HG03060 (cell line): ENCODE measurements around the gene UBE2D2.
"Not testable (repeated sequence)": the region's sequence is repeated elsewhere in the genome, so short reads cannot be mapped to it uniquely, and the experiment has no call there.

ENCODE experiments used
- ATAC-seq: cut with Tn5 transposase; IDR thresholded peaks from one replicate; pipeline ENCODE4 v1.9.1; 2021; ENCODE audit warnings: low read depth, moderate number of reproducible peaks; ENCODE audit not compliant: unreplicated experiment

UBE2D2 gene

DNA sequence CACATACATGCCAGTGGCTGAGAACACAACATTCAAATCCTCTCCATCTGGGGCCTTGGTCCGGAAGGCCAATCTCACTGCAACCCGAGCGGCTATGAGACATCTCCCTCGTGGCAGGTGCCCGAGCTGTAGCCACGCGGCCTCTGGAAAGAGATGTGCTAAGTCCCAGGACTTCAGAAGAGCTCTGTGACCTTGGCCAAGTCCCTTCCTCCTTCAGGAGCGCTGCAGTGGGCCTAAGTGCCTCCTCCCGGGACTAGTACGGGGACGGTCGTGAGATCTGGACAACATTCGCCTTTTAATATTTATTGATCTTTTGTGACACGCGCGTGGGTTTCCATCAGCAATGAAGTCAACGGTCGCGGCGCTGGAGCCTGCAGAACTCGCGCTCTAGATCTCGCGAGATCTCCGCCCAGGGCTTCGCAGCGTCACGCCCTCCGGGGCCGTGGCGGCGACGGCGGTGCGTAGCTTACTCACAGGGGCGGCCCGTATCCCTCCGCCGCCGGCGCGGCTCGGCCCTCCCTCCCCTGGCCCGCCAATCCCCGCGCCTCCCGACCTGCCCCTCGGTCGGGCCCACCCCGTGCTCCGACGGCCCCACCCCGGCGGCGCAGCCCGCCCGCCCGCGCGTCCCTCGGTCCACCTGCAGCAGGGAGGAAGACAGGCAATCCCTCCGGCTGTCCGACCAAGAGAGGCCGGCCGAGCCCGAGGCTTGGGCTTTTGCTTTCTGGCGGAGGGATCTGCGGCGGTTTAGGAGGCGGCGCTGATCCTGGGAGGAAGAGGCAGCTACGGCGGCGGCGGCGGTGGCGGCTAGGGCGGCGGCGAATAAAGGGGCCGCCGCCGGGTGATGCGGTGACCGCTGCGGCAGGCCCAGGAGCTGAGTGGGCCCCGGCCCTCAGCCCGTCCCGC is at the start of gene UBE2D2:
UBE2D2 (plus strand) TSS at position 588 of the 903 bp plus-strand sequence. CDS start 453 bp downstream, outside the sequence.
- peak; percentile 43 for ATAC-seq

DNA sequence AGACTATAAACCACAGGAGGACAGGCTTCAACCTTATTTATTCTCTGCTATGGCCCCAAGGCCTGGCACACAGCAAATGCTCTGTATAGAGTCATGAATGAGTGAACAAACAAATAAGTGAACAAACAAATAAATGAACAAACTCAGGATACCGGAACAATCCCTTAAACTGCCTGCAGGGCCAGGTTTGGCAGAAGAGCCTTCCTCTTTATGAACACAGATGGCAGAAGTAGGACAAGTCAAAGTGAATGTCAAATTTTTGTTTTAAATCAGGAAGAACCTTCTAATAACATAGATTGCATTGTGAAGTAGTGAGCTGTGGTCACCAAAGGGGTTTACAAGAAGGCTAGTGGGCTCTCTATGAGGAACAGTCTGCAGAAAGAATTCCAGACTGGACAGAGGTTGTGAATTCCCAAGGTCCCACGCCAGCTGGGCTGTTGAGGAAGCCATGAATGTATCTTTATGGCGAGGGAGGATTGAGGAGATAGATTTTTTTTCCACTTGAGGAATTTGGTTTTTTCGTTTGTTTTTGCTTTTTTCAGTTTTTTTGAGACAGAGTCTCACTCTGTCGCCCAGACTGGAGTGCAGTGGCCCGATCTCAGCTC is 48.3 kb upstream of the UBE2D2 start:
- no peak for ATAC-seq

DNA sequence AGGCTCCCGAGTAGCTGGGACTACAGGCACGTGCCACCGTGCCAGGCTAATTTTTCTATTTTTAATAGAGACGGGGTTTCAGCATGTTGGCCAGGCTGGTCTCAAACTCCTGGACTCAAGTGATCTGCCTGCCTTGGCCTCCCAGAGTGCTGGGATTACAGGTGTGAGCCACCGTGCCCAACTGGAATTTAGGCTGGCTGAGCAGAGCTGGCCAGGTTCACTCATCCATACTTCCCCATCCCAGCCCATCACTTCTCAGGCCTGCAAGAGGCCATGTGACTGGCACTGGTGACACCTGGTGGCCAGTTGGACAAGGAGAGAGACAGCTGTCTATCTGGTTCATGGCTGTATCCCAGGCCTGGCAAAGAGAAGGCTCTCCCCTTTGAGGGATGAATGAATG is 47.7 kb upstream of the UBE2D2 start:
- ATAC-seq, result not testable (repeated sequence)

DNA sequence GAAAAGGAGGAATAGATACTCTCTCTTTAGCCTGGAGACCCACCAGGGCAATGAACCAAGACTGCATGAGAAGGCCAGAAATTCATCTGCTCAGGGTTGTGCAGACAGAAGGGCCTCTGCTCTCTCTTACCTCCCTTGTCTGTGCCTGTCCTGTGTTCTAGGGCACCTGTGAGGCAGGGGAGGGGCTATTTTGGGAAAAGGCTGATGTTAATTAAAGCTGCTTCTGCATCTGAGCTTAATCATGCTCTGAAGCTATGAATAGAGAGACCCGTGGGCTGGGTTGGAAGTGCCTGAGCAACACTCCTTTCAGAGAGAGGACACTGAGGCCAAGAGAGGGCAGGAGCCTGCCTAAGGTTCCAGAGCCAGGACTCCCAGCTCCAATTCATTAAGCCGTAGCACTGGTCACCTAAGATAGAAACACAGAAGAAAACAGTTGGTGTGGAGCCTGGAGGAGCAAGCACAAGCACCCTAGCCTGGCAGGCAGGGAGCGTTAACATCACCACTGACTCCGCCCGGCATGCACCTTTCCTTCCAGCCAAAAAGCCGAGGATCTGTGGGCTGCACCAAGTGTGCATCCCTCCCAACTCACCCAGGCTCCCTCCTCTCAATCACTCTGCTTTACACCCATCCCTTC is 47.2 kb upstream of the UBE2D2 start:
- no peak for ATAC-seq

DNA sequence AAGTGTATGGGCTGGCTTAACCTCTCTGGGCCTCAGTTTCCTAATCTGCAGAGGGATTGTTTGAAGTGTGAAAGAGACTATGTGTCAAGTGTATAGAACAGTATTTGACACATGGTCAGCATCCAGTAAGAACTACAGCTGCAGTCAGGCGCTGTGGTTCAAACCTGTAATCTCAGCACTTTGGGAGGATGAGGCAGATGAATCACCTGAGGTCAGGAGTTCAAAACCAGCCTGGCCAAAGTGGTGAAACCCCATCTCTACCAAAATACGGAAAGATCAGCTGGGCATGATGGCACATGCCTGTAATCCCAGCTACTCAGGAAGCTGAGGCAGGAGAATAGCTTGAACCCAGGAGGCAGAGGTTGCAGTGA is 46.7 kb upstream of the UBE2D2 start:
- ATAC-seq, result no peak

DNA sequence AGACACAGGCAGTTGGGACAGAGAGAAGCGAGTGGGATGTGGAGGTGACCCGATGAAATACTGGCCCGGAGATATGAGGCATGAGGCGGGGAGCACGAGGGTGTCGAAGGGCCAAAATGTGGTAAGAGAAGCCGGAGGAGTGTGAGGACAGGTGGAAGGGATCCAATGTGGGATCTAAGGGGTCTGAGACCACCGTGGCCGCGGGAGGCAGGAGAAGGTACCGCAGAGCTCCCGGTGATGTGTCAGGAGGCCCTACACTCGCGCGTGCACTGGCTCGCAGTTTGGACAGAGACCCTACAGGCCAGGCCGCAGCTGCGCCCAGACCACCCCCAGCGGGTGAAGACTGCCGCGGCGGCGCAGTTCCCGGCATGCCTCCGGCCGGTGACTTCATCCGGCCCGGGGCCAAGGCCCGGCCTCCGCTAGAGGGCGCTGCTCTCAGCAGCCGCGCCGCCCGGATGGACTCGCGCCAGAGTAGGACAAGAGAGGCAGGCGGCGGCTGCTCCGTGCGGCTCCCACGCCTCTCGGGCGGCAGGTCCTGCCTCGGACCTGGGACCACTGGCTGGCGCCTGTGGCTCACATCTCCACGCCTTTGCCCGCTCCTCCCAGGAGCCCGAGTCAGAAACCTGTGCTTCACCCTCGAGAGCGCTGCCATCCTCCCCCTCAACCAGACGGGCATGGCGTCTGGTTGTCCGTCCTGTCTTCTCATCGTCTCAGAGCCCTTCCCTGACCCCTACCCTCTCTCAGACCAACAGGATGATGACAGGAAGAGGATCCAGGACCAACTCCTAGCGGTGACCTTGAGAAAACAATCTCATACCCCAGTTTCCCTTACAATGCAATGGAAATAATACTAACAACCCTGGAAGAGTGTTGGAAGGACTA is 43.2 kb upstream of the UBE2D2 start:
- peak; percentile 43 for ATAC-seq

DNA sequence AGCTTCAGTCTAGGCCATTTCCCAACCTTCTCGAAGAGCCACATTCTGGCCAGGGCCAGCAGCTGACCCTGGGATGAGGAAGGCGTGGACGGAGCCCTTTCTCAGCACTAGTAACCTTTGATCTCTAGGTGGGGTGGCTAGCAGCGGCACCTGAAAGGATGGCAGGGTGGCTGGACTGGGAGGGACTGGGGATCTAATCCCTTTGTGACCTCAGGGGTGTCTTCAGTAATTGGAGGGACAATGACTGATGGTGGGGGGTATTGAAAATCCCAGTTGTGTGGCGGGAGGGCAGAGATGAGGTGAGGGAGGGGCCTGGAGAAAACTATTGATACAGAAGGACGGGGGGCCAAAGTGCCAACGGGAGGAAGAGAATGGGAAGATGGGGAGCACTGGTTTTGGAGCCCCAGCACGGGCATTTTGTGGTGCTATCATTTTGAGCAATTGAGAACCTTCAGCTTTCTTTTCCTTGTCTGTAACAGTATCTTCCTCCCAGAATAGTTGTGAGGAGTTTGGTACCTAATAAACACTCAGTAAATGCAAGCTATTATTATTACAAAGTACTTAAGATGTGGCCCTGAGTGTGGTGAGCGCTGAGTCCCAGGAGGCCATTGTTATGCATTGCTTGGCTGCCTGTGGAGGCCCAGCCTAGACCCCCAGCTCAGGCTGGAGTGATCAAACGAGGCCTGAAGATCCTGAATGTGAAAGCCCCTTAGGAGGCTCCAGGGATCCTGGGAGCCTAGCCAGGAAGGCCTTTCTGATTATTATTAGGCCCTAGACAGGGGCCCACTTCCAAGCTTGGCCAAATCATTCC is 37.3 kb upstream of the UBE2D2 start:
- no peak for ATAC-seq

DNA sequence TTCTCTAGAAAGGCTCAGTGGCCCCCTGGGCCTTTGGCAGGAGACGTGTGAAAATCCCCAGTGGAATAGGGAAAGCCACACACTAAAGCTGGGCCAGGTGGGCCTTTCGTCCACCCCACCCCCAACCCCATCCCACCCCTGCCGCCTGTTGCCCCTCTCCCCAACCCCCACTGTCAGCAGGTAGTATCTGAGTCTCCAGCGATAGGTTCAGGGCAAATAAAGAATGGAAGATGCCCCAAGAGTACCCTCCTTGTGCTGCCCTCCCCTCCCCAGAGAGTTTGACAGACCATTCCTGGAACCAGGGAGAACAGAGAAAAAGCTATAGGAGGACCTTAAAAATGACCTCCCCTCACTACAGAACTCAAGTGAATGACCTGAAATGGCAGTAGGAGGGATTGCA is 36.7 kb upstream of the UBE2D2 start:
- ATAC-seq, result no peak

DNA sequence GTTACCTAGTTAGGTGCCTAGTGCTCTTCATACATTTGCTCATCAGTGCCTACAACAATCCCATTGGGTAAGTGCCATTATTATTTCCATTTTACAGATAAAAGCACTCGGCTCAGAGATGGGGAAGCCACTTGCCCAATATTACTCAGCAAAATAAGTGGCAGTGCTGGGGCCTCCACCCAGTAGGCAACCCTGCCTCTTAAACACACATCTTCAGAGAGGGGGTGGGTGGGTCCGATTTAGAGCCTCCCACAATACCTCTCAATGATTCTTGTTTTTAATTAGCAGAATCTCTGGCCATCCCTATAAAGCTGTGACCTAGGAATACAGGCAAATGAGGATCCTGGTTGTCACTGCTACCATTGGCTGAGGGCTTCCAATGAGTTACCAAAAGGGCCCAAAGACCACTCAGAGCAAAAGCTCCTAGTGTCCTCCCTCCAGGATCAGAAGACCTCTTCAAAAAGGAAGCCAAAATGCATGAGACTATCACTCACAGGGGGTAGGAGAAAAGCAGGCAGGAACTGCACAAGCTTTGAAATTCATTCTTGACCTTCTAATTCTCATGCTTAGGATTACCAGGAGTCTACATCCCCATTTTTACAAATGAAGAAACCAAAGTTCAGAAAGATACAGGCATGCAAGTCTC is 36.1 kb upstream of the UBE2D2 start:
- ATAC-seq, result no peak

DNA sequence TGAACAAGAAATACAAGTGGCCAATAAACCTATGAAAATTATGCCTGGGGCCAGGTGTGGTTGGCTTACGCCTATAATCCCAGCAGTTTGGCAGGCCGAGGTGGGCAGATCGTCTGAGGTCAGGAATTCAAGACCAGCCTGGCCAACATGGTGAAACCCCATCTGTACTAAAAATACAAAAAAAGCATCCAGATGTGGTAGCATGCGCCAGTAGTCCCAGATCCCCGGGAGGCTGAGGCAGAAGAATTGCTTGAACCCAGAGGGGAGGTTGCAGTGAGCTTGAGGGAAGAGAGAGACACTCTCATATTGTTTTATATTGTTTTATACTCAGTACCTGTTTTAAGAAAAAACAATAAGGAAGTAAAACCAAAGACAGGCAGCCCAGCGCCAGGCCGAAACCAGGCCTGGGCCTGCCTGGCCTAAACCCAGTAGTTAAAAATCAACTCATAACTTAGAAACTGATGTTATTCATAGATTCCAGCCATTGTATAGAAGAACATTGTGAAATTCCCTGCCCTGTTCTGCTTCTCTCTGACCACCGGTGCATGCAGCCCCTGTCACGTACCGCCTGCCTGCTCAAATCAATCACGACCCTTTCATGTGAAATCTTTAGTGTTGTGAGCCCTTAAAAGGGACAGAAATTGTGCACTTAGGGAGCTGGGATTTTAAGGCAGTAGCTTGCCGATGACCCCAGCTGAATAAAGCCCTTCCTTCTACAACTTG is 35.4 kb upstream of the UBE2D2 start:
- ATAC-seq, result not testable (repeated sequence)

DNA sequence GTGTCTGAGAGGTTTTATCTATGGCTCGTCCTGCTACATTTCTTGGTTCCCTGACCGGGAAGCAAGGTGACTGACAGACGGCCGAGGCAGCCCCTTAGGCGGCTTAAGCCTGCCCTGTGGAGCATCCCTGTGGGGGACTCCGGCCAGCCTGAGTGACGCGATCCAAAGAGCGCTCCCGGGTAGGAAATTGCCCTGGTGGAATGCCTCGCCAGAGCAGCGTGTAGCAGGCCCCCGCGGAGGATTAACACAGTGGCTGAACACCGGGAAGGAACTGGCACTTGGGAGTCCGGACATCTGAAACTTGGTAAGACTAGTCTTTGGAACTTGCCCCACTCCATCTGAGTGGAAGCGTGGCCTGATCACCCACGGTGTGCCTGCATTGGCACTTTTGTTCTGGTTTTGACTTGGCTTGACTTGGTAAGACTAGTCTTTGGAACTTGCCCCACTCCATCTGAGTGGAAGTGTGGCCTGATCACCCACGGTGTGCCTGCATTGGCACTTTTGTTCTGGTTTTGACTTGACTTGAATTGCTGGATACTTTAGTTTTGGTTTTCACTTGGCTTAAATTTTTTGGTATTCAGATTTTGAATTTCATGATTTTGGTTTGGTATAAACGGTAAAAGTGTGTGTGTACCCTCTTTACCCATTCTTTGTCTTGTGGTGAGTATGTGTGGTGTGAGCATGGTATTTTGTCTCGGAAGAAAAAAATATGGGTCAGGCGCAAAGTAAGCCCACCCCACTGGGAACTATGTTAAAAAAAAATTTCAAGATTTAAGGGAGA is 34.6 kb upstream of the UBE2D2 start:
- ATAC-seq, result not testable (repeated sequence)

DNA sequence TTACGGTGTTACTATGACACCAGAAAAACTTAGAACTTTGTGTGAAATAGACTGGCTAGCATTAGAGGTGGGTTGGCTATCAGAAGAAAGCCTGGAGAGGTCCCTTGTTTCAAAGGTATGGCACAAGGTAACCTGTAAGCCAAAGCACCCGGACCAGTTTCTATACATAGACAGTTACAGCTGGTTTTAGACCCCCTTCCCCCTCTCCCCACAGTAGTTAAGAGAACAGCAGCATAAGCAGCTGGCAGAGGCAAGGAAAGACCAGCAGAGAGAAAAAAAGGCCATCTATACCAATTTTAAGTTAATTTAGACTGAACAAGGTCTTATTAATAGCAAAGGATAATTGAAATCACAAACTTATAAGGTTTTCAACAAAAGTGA is 34.1 kb upstream of the UBE2D2 start:
- not testable (repeated sequence) for ATAC-seq

DNA sequence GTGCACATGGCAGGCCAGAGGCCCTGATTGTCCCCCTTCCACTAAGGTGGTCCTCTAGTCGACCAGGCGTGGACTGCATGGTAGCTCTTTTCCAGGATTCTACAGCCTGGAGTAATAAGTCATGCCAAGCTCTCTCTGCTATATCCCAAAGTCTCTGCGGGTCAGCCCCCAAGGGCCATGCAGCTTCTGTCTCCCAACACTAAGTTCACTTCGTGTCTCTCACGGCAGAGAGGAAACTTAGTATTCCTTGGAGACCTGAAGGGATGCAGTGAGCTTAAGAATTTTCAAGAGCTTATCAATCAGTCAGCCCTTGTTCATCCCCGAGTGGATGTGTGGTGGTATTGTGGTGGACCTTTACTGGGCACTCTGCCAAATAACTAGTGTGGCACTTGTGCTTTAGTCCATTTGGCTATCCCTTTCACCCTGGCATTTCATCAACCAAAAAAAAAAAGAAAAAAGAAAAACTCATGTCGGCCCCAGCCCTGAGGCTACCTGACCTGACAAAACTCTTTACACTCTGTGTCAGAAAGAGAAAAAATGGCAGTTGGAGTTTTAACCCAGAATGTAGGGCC is 33.2 kb upstream of the UBE2D2 start:
- not testable (repeated sequence) for ATAC-seq

DNA sequence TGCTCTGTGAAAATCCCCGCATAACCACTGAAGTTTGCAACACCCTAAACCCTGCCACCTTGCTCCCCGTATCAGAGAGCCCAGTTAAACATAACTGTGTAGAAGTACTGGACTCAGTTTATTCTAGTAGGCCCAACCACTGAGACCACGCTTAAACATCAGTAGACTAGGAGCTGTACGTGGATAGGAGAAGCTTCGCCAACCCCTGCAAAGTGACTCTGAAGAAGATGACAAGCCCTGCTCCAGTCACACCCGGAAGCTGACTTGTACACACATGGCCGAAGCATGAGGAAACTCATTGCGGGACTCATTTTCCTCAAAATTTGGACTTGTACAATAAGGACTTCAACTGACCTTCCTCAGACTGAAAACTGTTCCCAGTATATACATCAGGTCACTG is 32.4 kb upstream of the UBE2D2 start:
- not testable (repeated sequence) for ATAC-seq

DNA sequence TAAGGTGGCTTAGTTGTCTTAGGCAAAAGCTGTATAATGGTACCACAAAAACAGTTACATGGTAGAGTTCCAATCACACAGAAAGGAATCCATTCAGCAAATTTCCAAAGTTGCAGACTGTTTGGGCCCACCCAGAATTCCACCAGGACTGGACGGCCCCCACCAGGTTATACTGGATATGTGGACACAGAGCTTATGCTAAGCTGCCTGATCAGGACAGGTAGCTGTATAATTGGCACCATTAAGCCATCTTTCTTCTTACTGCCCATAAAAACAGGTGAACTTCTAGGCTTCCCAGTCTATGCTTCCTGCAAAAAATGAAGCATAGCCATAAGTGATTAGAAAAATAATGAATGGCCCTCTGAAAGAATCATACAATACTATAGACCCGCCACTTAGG is 31.1 kb upstream of the UBE2D2 start:
- not testable (repeated sequence) for ATAC-seq

DNA sequence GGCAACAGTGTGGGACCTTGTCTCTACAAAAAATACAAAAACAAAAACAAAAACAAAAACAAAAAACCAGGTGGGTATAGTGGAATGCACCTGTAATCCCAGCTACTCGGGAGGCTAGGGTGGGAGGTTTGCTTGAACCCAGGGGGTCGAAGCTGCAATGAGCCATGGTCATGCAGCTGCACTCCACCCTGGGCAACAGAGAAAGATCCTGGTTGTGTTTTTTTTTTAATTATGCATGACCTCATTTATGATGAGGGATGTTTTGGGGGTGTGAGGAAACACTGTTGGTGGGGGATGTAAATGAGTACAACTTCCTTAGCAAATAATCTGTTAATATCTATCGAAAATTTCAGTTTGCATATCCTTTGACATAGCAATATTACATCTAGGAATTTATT is 29.4 kb upstream of the UBE2D2 start:
- ATAC-seq, result no peak

DNA sequence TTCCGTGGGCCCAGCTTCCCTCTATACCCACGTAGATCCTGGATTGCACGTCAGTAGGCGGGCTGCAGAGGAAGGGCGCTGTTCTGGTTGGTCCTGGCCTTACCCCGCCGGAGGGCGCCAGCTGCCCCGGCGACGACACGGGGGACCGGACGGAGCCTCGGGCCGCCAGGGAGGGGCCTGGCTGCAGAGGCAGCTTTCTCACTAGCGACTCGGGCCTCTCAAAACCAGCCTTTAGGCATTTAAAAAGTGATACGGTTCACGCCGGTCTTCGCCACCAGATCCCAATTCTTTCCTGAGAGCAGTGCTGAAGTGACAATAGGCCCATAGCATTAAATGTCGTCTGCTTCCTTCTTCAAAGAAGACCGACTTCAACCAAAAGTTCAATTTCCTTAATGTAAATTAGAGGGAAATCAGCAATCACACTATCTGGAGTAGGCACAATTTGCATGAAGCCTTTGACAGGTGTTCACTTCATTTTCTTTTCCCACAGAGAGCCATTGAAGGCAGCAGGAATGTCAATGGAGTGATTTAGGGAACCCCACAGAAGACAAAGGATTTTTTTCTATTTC is 17.6 kb upstream of the UBE2D2 start:
- no peak for ATAC-seq
